HCT116 (cell line): ENCODE measurements around the gene RPRM. TPM values are rescaled to one million over a fixed set of nuclear protein-coding genes. Genes with fewer than 3 reads are reported as not detected.

Experiments used
- ATAC-seq: fragments of 200-7000 bp; cut with Tn5 transposase; 2 replicates; pipeline ENCODE4 v1.9.1; 2020; ENCODE audit warnings: mild to moderate bottlenecking, moderate library complexity
- BruUV-seq: library from RNA; stranded (reverse); fragments of 400-500 nt; replicated peaks from 2 replicates; lab custom pipeline; 2021; lab: Mats Ljungman, UMichigan
- CTCF ChIA-PET: fragments of 300-600 bp; sonication (Branson Sonifier 250); formaldehyde crosslinking; loops from one replicate; lab custom pipeline; 2021; ENCODE audit warnings: antibody characterized with exemption; lab: Charles Lee
- POLR2A ChIA-PET: fragments of 300-600, 350-600 bp; sonication (Branson Sonifier 250); formaldehyde crosslinking; loops from one replicate; lab custom pipeline; 2021; ENCODE audit warnings: antibody characterized with exemption; lab: Charles Lee
- RAD21 ChIA-PET, 2 experiments: fragments of 300-600 bp; sonication (Branson Sonifier 250); formaldehyde crosslinking; loops; one replicate each; lab custom pipeline; 2023; ENCODE audit warnings: low total read pairs in 2 of 2; ENCODE audit not compliant: uncharacterized antibody in 2 of 2, unreplicated experiment in 2 of 2, low non-redundant PET in 1 of 2; lab: Charles Lee
- DNase-seq: peaks from one replicate; pipeline ENCODE4 v3.0.0-alpha.2; 2010; ENCODE audit warnings: low read depth, low spot score
- H2AFZ ChIP-seq: fragments of 200-600 bp; shearing (Covaris generic), sonication (generic); 2 replicates; pipeline ENCODE4 v1.6.1; 2017; ENCODE audit warnings: low read depth, mixed run types, mixed read lengths, antibody characterized with exemption, low read length; ENCODE audit not compliant: poor library complexity, severe bottlenecking
- H3K27ac ChIP-seq: 2 replicates; pipeline ENCODE4 v1.5.1; 2012; ENCODE audit warnings: low read depth, low read length
- H3K27me3 ChIP-seq: fragments of 200-600 bp; sonication (generic); 2 replicates; pipeline ENCODE4 v1.6.1; 2016; ENCODE audit warnings: mixed run types, low read length, mixed read lengths; ENCODE audit not compliant: insufficient read depth
- H3K36me3 ChIP-seq, 2 experiments: fragments of 200-500 bp in 1 of 2; fragments of 200-600 bp in 1 of 2; sonication (Bioruptor generic) in 1 of 2; sonication (generic) in 1 of 2; 2 replicates each; pipeline versions ENCODE4 v1.5.1 to v1.6.1; 2014 to 2016; ENCODE audit warnings: low read length in 2 of 2, inconsistent platforms in 1 of 2, mixed read lengths in 1 of 2, mixed run types in 1 of 2; ENCODE audit not compliant: insufficient read depth in 2 of 2, control insufficient read depth in 1 of 2
- H3K4me1 ChIP-seq, 2 experiments: fragments of 200-600 bp in 1 of 2; sonication (generic) in 1 of 2; 2 replicates each; pipeline versions ENCODE4 v1.5.1 to v1.6.1; 2012 to 2017; ENCODE audit warnings: low read length in 2 of 2, inconsistent platforms in 1 of 2, mild to moderate bottlenecking in 1 of 2, mixed read lengths in 1 of 2, mixed run types in 1 of 2, moderate library complexity in 1 of 2; ENCODE audit not compliant: insufficient read depth in 2 of 2, control insufficient read depth in 1 of 2
- H3K4me2 ChIP-seq: fragments of 200-600 bp; sonication (generic); 2 replicates; pipeline ENCODE4 v1.6.1; 2017; ENCODE audit warnings: mixed run types, low read length, mixed read lengths
- H3K4me3 ChIP-seq, 2 experiments: fragments of 200-600 bp in 1 of 2; sonication (generic) in 1 of 2; replicated peaks in 1 of 2; 2 replicates each; pipeline ENCODE4 v1.5.1; 2011 to 2016; ENCODE audit warnings: low read length in 2 of 2, control low read depth in 1 of 2, low read depth in 1 of 2, mild to moderate bottlenecking in 1 of 2, mixed read lengths in 1 of 2, mixed run types in 1 of 2
- H3K79me2 ChIP-seq: fragments of 200-600 bp; sonication (generic); 2 replicates; pipeline ENCODE4 v1.6.1; 2017; ENCODE audit warnings: mild to moderate bottlenecking, mixed run types, low read length, moderate library complexity, mixed read lengths; ENCODE audit not compliant: insufficient read depth
- H3K9ac ChIP-seq: fragments of 200-600 bp; sonication (generic); 2 replicates; pipeline ENCODE4 v1.6.1; 2016; ENCODE audit warnings: low read length, mixed read lengths
- H3K9me2 ChIP-seq: fragments of 200-600 bp; sonication (generic), shearing (Covaris generic); 2 replicates; pipeline ENCODE4 v1.6.1; 2017; ENCODE audit warnings: mixed run types, mild to moderate bottlenecking, moderate library complexity; ENCODE audit not compliant: insufficient read depth
- H3K9me3 ChIP-seq, 2 experiments: fragments of 200-500 bp in 1 of 2; fragments of 200-600 bp in 1 of 2; sonication (Bioruptor generic) in 1 of 2; sonication (generic) in 1 of 2; 2 replicates each; pipeline ENCODE4 v1.6.1; 2014 to 2017; ENCODE audit warnings: low read length in 2 of 2, mixed read lengths in 2 of 2, inconsistent platforms in 1 of 2, low read depth in 1 of 2, mild to moderate bottlenecking in 1 of 2, mixed run types in 1 of 2, moderate library complexity in 1 of 2; ENCODE audit not compliant: control insufficient read depth in 1 of 2, insufficient read depth in 1 of 2
- H4K20me1 ChIP-seq: fragments of 200-600 bp; sonication (generic), shearing (Covaris generic); 2 replicates; pipeline ENCODE4 v1.6.1; 2017; ENCODE audit warnings: mixed run types, mild to moderate bottlenecking, moderate library complexity; ENCODE audit not compliant: insufficient read depth
- ELF1 ChIP-seq: IDR thresholded peaks from 2 replicates; pipeline ENCODE4 v1.6.1; 2012; ENCODE audit warnings: low read depth, borderline replicate concordance
- EZH2 ChIP-seq: fragments of 200-600 bp; sonication (generic); IDR thresholded peaks from 2 replicates; pipeline ENCODE4 v1.6.1; 2017; ENCODE audit warnings: antibody characterized with exemption, mixed run types
- FOSL1 ChIP-seq: IDR thresholded peaks from 2 replicates; pipeline ENCODE4 v1.6.1; 2012; ENCODE audit warnings: low read depth
- JUND ChIP-seq: IDR thresholded peaks from 2 replicates; pipeline ENCODE4 v1.6.1; 2012
- POLR2A ChIP-seq: IDR thresholded peaks from 2 replicates; pipeline ENCODE4 v1.7.0; 2011; ENCODE audit warnings: borderline replicate concordance; ENCODE audit not compliant: insufficient read depth, insufficient read length; ENCODE audit errors: extremely low read depth
- POLR2AphosphoS5 ChIP-seq: IDR thresholded peaks from 2 replicates; pipeline ENCODE4 v1.6.1; 2011; ENCODE audit warnings: mild to moderate bottlenecking, low read depth, low read length, moderate library complexity
- SIN3A ChIP-seq: IDR thresholded peaks from 2 replicates; pipeline ENCODE4 v1.6.1; 2012; ENCODE audit warnings: low read depth
- SP1 ChIP-seq: IDR thresholded peaks from 2 replicates; pipeline ENCODE4 v1.6.1; 2012; ENCODE audit warnings: low read depth
- SRF ChIP-seq: IDR thresholded peaks from 2 replicates; pipeline ENCODE4 v1.6.1; 2012; ENCODE audit warnings: low read depth
- TCF7L2 ChIP-seq: IDR thresholded peaks from 2 replicates; pipeline ENCODE4 v1.7.0; 2011; ENCODE audit warnings: borderline replicate concordance, inconsistent platforms; ENCODE audit not compliant: insufficient read depth, insufficient read length; ENCODE audit errors: extremely low read depth
- YY1 ChIP-seq: IDR thresholded peaks from 2 replicates; pipeline ENCODE4 v1.6.1; 2011; ENCODE audit warnings: low read length, low read depth, moderate library complexity, mild to moderate bottlenecking; ENCODE audit not compliant: insufficient replicate concordance; ENCODE audit errors: extremely low read depth
- ZFX ChIP-seq: fragments of 450-650 bp; IDR thresholded peaks from 2 replicates; pipeline ENCODE4 v1.6.1; 2017
- ZNF274 ChIP-seq: fragments of 200-500 bp; sonication (Bioruptor generic); IDR thresholded peaks from 2 replicates; pipeline ENCODE4 v1.6.1; 2014; ENCODE audit warnings: mild to moderate bottlenecking, low read depth, low read length, inconsistent platforms
- intact Hi-C: fragments of 100-400 bp; cut with micrococcal nuclease; formaldehyde crosslinking; loops from 2 replicates; pipeline ENCODE4 v1.10.0; 2022
- total RNA-seq: library from RNA; stranded (reverse); gene quantifications from one replicate; pipeline ENCODE4 v1.2.1, GENCODE V29; 2021; ENCODE audit not compliant: unreplicated experiment
- TF ChIP-seq, protein P1 (sequence below): IDR thresholded peaks from 2 replicates; pipeline ENCODE4 v1.6.1; 2012
- TF ChIP-seq, protein P2 (sequence below): IDR thresholded peaks from 2 replicates; pipeline ENCODE4 v1.6.1; 2012
- TF ChIP-seq, protein P3 (sequence below), 3 experiments: fragments of 200-600 bp in 1 of 3; sonication (generic) in 1 of 3; IDR thresholded peaks in 2 of 3; conservative IDR thresholded peaks in 1 of 3; 2 replicates each; pipeline ENCODE4 v1.5.1; 2012 to 2017; ENCODE audit warnings: low read depth in 2 of 3, low read length in 2 of 3, antibody characterized with exemption in 1 of 3, borderline replicate concordance in 1 of 3, control low read depth in 1 of 3, mild to moderate bottlenecking in 1 of 3, mixed read lengths in 1 of 3, mixed run types in 1 of 3, moderate library complexity in 1 of 3; ENCODE audit not compliant: insufficient read depth in 1 of 3
- TF ChIP-seq, protein P4 (sequence below): IDR thresholded peaks from 2 replicates; pipeline ENCODE4 v1.6.1; 2011; ENCODE audit warnings: mild to moderate bottlenecking, low read length, moderate library complexity; ENCODE audit not compliant: insufficient replicate concordance; ENCODE audit errors: extremely low read depth

Gene RPRM
- total RNA-seq, 1 experiment from 2014 or later = not detected

DNA sequence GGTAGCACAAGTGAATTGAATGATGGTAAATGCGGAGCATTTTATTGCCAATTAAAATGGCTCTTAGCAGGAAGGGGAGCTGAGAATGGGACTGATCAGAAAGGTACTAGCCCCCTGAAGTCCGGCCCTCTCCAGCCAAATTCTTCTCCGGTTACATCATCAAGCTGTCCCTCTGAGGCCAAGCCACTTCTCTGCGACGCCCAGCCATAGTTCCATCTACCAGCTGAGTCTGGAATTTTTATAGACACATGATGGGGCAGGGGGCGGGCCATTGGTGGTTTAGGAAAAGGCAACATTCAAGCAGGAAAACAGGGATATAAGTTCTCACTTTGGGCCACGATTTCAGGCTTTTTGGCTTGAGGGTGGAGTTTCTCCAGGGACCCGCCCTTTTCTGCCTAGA lies 22.7 kb downstream of the RPRM start:
- Histone ChIP-seq H2AFZ (no peak overlapping the region), H3K79me2 (no peaks in the 10 kb centered on the region), H3K27me3 (no peaks in the 10 kb centered on the region), H4K20me1 (no peaks in the 10 kb centered on the region), H3K9me2 (no peaks in the 10 kb centered on the region), H3K36me3 (no peaks in the 10 kb centered on the region), H3K9me3 (no peaks in the 10 kb centered on the region), H3K4me1 (peaks cover 0 to 7% of the 10 kb centered on the region in 2 experiments; a peak in 2 of 4 replicates), H3K4me2 (peak overlapping the region; percentile 14; the same call in 1 of the 2 replicates), H3K9ac (no peak overlapping the region), H3K4me3 (no peak overlapping the region), H3K27ac (no peak overlapping the region)
- RAD21 ChIA-PET = no interaction called here
- intact Hi-C loops = no loop called here
- POLR2A ChIA-PET = no interaction called here
- ATAC-seq = peak; percentile 44
- CTCF ChIA-PET = no interaction called here
- DNase-seq = no peak
- BruUV-seq = no TSS peak
- TF ChIP-seq POLR2AphosphoS5 = no peak
- no peak for TF ChIP-seq SP1
- TF ChIP-seq TCF7L2 = no peak
- no peak for TF ChIP-seq ZNF274
- no peak for TF ChIP-seq POLR2A
- TF ChIP-seq, protein P1, sequence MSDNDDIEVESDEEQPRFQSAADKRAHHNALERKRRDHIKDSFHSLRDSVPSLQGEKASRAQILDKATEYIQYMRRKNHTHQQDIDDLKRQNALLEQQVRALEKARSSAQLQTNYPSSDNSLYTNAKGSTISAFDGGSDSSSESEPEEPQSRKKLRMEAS = no peak
- no peak for TF ChIP-seq EZH2
- TF ChIP-seq ELF1 = no peak
- TF ChIP-seq, protein P2, sequence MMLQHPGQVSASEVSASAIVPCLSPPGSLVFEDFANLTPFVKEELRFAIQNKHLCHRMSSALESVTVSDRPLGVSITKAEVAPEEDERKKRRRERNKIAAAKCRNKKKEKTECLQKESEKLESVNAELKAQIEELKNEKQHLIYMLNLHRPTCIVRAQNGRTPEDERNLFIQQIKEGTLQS = no peak
- no peak for TF ChIP-seq YY1
- TF ChIP-seq SIN3A = no peak
- no peak for TF ChIP-seq FOSL1
- TF ChIP-seq, protein P3, sequence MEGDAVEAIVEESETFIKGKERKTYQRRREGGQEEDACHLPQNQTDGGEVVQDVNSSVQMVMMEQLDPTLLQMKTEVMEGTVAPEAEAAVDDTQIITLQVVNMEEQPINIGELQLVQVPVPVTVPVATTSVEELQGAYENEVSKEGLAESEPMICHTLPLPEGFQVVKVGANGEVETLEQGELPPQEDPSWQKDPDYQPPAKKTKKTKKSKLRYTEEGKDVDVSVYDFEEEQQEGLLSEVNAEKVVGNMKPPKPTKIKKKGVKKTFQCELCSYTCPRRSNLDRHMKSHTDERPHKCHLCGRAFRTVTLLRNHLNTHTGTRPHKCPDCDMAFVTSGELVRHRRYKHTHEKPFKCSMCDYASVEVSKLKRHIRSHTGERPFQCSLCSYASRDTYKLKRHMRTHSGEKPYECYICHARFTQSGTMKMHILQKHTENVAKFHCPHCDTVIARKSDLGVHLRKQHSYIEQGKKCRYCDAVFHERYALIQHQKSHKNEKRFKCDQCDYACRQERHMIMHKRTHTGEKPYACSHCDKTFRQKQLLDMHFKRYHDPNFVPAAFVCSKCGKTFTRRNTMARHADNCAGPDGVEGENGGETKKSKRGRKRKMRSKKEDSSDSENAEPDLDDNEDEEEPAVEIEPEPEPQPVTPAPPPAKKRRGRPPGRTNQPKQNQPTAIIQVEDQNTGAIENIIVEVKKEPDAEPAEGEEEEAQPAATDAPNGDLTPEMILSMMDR (IDR thresholded peaks at IDR 0.05 in 2 of 3, conservative IDR thresholded peaks at IDR 0.05 in 1 of 3; ENCODE audit: borderline replicate concordance in 1 of 3, insufficient read depth in 1 of 3, low read depth in 2 of 3, low read length in 2 of 3) = no peak
- no peak for TF ChIP-seq SRF
- TF ChIP-seq ZFX = no peak
- no peak for TF ChIP-seq JUND
- TF ChIP-seq, protein P4, sequence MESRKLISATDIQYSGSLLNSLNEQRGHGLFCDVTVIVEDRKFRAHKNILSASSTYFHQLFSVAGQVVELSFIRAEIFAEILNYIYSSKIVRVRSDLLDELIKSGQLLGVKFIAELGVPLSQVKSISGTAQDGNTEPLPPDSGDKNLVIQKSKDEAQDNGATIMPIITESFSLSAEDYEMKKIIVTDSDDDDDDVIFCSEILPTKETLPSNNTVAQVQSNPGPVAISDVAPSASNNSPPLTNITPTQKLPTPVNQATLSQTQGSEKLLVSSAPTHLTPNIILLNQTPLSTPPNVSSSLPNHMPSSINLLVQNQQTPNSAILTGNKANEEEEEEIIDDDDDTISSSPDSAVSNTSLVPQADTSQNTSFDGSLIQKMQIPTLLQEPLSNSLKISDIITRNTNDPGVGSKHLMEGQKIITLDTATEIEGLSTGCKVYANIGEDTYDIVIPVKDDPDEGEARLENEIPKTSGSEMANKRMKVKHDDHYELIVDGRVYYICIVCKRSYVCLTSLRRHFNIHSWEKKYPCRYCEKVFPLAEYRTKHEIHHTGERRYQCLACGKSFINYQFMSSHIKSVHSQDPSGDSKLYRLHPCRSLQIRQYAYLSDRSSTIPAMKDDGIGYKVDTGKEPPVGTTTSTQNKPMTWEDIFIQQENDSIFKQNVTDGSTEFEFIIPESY = no peak
